Brain microvascular endothelial cell (primary cell): ENCODE data around the gene DICER1.
A peak's percentile ranks its signal among the peaks of the same experiment; 100 is the strongest.
"Not testable (repeated sequence)": the region's sequence is repeated elsewhere in the genome, so short reads cannot be mapped to it uniquely, and the experiment has no call there.

Experiments
- DNase-seq: peaks from one replicate; pipeline ENCODE4 v3.0.0-alpha.2; 2020
- H3K27ac ChIP-seq: fragments of 250-450 bp; sonication (Bioruptor Pico); 2 replicates; pipeline ENCODE4 v1.5.1; 2020; ENCODE audit warnings: mild to moderate bottlenecking, moderate library complexity
- H3K27me3 ChIP-seq: fragments of 250-450 bp; sonication (Bioruptor Pico); replicated peaks from 2 replicates; pipeline ENCODE4 v1.5.1; 2020; ENCODE audit warnings: mild to moderate bottlenecking
- H3K36me3 ChIP-seq: fragments of 250-450 bp; sonication (Bioruptor Pico); replicated peaks from 2 replicates; pipeline ENCODE4 v1.5.1; 2020; ENCODE audit warnings: mild to moderate bottlenecking
- H3K4me3 ChIP-seq: 2 replicates; pipeline ENCODE4 v1.5.1; 2011; ENCODE audit warnings: low read depth, mild to moderate bottlenecking, control low read depth, low read length, moderate library complexity
- in situ Hi-C: cut with HindIII; loops from 2 replicates; pipeline ENCODE4 v1.10.0; 2017; ENCODE audit warnings: low sequenced_read_pairs, low pct_ligation_motif_present
- TF ChIP-seq, protein P1 (sequence below): IDR thresholded peaks from 2 replicates; pipeline ENCODE4 v1.5.1; 2011; ENCODE audit warnings: low read depth, mild to moderate bottlenecking, moderate library complexity, low read length, control low read depth, inconsistent platforms; ENCODE audit errors: missing control alignments

Gene DICER1, protein sequence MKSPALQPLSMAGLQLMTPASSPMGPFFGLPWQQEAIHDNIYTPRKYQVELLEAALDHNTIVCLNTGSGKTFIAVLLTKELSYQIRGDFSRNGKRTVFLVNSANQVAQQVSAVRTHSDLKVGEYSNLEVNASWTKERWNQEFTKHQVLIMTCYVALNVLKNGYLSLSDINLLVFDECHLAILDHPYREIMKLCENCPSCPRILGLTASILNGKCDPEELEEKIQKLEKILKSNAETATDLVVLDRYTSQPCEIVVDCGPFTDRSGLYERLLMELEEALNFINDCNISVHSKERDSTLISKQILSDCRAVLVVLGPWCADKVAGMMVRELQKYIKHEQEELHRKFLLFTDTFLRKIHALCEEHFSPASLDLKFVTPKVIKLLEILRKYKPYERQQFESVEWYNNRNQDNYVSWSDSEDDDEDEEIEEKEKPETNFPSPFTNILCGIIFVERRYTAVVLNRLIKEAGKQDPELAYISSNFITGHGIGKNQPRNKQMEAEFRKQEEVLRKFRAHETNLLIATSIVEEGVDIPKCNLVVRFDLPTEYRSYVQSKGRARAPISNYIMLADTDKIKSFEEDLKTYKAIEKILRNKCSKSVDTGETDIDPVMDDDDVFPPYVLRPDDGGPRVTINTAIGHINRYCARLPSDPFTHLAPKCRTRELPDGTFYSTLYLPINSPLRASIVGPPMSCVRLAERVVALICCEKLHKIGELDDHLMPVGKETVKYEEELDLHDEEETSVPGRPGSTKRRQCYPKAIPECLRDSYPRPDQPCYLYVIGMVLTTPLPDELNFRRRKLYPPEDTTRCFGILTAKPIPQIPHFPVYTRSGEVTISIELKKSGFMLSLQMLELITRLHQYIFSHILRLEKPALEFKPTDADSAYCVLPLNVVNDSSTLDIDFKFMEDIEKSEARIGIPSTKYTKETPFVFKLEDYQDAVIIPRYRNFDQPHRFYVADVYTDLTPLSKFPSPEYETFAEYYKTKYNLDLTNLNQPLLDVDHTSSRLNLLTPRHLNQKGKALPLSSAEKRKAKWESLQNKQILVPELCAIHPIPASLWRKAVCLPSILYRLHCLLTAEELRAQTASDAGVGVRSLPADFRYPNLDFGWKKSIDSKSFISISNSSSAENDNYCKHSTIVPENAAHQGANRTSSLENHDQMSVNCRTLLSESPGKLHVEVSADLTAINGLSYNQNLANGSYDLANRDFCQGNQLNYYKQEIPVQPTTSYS (N-terminal part only)

DNA sequence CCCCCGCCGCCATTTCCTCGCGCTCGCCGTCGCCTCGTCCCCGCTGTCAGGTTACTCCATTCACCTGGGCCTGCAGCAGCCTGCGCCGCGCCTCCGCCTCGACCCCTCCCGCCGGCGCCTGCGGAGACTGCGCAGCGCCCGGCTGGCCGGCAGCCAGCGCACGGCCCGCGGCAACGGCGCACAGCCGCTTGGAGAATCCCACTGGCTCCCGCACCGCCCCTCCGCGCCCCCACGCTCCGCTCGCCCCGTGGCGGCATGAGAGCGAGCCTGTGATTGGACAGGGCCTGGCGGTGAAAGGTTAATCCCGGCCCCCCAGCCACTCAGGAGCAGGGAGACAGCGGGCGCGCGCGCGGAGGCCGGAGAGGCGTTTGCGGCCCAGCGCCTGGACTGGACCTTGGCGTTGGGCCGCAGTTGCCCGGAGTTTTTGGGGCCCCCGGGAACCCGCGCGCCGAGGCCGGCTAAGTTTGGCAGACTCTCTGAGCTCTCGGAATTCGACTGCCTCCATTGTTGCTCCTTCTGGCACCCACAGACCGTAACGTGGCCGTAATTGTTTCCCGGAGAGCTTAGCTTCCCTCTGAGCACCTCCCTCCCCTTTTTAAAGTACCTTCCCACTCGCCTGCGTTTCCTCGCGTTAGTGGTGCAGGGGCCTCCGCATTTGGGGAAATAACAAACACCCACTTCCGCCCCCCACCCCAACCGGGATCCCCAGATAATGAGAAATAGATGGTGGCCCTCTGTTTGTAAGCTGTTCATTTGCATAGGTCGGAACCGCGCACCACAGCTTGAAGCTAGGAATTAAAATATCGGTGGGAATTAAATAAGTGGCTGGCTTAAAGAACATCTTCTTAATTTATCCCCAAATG, at the start of gene DICER1:
Gene DICER1 (minus strand): TSS at position 203 of the 863 bp plus-strand sequence. CDS start 24,071 bp downstream, outside the sequence.
- in situ Hi-C loops, result no loop called here
- DNase-seq, result peak; percentile 86
- Histone ChIP-seq H3K4me3 (peak within 1 kb of the TSS; percentile 72), H3K27ac (peak within 1 kb of the TSS; percentile 91), H3K36me3 (no peaks in the 10 kb centered on the region), H3K27me3 (no peaks in the 10 kb centered on the region)
- TF ChIP-seq, protein P1, sequence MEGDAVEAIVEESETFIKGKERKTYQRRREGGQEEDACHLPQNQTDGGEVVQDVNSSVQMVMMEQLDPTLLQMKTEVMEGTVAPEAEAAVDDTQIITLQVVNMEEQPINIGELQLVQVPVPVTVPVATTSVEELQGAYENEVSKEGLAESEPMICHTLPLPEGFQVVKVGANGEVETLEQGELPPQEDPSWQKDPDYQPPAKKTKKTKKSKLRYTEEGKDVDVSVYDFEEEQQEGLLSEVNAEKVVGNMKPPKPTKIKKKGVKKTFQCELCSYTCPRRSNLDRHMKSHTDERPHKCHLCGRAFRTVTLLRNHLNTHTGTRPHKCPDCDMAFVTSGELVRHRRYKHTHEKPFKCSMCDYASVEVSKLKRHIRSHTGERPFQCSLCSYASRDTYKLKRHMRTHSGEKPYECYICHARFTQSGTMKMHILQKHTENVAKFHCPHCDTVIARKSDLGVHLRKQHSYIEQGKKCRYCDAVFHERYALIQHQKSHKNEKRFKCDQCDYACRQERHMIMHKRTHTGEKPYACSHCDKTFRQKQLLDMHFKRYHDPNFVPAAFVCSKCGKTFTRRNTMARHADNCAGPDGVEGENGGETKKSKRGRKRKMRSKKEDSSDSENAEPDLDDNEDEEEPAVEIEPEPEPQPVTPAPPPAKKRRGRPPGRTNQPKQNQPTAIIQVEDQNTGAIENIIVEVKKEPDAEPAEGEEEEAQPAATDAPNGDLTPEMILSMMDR, result no peak

DNA sequence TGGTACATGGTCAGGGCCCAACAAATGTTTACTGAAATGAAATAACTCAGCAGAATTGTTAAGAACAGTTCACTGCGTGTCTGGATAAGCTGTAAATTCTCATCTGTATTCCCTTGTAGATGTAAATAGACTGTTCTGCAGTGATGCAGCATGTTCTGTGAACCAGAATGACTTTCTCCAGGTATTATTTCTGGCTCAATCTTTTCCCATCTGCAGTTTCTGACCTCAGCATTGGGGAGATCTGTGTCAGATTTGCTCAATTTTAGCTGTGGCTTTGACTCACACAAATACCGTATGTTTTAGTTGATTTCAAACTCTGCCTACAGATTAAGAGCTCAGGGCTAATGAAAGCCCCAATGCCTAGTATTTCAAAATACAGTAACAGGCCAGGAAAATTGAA, 49.2 kb upstream of the DICER1 start:
- in situ Hi-C loops, result no loop called here
- no peak overlapping the region for H3K4me3 ChIP-seq
- no peak overlapping the region for H3K27ac ChIP-seq
- DNase-seq, result no peak
- TF ChIP-seq, protein P1, result no peak
- H3K36me3 ChIP-seq, result no peaks in the 10 kb centered on the region
- H3K27me3 ChIP-seq, result no peaks in the 10 kb centered on the region

DNA sequence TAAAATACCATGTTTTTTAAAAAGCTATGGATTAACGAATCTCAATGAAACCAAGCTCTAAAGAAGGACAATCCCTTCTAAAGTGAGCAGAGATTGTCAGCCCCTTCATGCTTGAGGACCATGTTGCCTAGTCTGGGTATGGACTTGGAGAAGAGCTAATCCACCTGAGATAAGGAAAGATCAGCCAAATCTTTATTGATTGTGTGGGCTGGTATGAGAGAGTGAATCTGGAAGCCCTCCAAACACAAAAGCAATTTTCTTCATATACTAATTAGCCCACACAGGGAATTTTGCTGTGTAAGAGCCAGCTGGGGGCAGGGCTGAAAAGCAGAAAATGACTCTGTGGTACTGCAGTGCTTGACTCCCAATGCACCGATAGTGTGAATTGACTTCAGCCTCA, 47.4 kb upstream of the DICER1 start:
- TF ChIP-seq, protein P1, result no peak
- Histone ChIP-seq H3K27me3 (no peaks in the 10 kb centered on the region), H3K27ac (no peak overlapping the region), H3K36me3 (no peaks in the 10 kb centered on the region), H3K4me3 (no peak overlapping the region)
- no peak for DNase-seq
- in situ Hi-C loops, result no loop called here

DNA sequence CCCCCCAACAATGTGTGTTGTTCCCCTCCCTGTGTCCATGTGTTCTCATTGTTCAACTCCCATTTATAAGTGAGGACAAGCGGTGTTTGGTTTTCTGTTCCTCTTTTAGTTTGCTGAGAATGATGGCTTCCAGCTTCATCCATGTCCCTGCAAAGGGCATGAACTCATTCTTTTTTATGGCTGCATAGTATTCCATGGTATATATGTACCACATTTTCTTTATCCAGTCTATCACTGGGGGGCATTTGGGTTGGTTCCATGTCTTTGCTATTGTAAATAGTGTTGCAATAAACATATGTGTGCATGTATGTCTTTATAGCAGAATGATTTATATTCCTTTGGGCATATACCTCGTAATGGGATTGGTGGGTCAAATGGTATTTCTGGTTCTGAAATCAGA, 44.4 kb upstream of the DICER1 start:
- H3K36me3 ChIP-seq, H3K27me3 ChIP-seq, H3K27ac ChIP-seq, in situ Hi-C loops, DNase-seq, H3K4me3 ChIP-seq: not testable (repeated sequence)

DNA sequence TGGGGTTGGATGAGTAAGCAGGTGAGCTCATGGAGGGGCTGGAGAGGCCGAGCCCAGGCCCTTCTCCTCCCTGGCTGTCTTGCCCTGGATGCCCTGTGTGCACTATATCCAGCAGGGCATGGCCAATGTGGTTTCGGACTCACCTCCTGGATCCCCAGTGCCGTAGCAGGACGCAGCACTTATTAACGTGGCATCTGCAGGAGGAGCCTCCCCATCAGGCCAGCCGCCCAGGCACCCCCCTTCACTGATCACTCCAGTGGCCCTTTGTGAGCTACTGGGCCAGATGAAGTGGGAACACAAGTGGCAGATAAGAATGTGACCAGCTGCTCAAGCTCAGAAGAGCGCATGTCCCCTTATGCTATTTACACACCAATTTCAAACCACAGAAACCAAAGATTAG, 43.1 kb upstream of the DICER1 start:
- in situ Hi-C loops, result no loop called here

More for the DNA sequence above, 43.1 kb upstream of the DICER1 start:
- DNase-seq, result no peak
- Histone ChIP-seq H3K27ac (no peak overlapping the region), H3K4me3 (no peak overlapping the region), H3K36me3 (no peaks in the 10 kb centered on the region), H3K27me3 (no peaks in the 10 kb centered on the region)
- TF ChIP-seq, protein P1, result no peak
